Cardiac fibroblast (primary cell): ENCODE data around the gene GABPB1.
"Not testable (repeated sequence)": the region's sequence is repeated elsewhere in the genome, so short reads cannot be mapped to it uniquely, and the experiment has no call there.

Source experiments
- DNase-seq, 2 donors: peaks; one replicate each; pipeline versions ENCODE4 v3.0.0 to v3.0.0-alpha.2; 2010; ENCODE audit warnings: low read depth in 2 of 2
- H3K4me3 ChIP-seq, 2 donors: replicated peaks in 1 of 2; 1 replicate in 1 of 2; 2 replicates in 1 of 2; pipeline ENCODE4 v1.5.1; 2011; ENCODE audit warnings: low read depth in 2 of 2, low read length in 2 of 2, mild to moderate bottlenecking in 2 of 2, moderate library complexity in 1 of 2
- CTCF ChIP-seq: IDR thresholded peaks from one replicate; pipeline ENCODE4 v1.5.1; 2011; ENCODE audit warnings: low read depth, mild to moderate bottlenecking, low read length, inconsistent platforms

GABPB1 gene

GRCh38 chr15:50377867-50378751 is 23.1 kb upstream of the GABPB1 start:
- DNase-seq = peak; percentile 15 to 25
- no peak for TF ChIP-seq CTCF
- H3K4me3 ChIP-seq = no peak overlapping the region

- H3K4me3 ChIP-seq, DNase-seq: not testable (repeated sequence)
Observed at GRCh38 chr15:50369564-50369963, 14.6 kb upstream of the GABPB1 start.

GRCh38 chr15:50365971-50366370 is 11.0 kb upstream of the GABPB1 start:
- H3K4me3 ChIP-seq = no peak overlapping the region
- TF ChIP-seq CTCF = no peak
- DNase-seq = no peak

GRCh38 chr15:50365570-50365969 is 10.6 kb upstream of the GABPB1 start:
- no peak for DNase-seq
- H3K4me3 ChIP-seq = no peak overlapping the region
- no peak for TF ChIP-seq CTCF

- no peak for DNase-seq
- no peak for TF ChIP-seq CTCF
- no peak overlapping the region for H3K4me3 ChIP-seq
Observed at GRCh38 chr15:50363612-50364011, 8.6 kb upstream of the GABPB1 start.

- no peak overlapping the region for H3K4me3 ChIP-seq
- no peak for TF ChIP-seq CTCF
- no peak for DNase-seq
Observed at GRCh38 chr15:50361756-50362155, 6.8 kb upstream of the GABPB1 start.

- H3K4me3 ChIP-seq = no peak overlapping the region
- peak; percentile 45 for TF ChIP-seq CTCF
- DNase-seq = peak; percentile 44 to 64
Observed at GRCh38 chr15:50358845-50359244, 3.8 kb upstream of the GABPB1 start.
